NCI-H2227 (cell line): ENCODE data around the gene PAX5.

Experiments used
- DNase-seq: peaks from one replicate; lab custom pipeline; 2025; ENCODE audit not compliant: unreplicated experiment; lab: John Stamatoyannopoulos, UW

Gene PAX5

DNA sequence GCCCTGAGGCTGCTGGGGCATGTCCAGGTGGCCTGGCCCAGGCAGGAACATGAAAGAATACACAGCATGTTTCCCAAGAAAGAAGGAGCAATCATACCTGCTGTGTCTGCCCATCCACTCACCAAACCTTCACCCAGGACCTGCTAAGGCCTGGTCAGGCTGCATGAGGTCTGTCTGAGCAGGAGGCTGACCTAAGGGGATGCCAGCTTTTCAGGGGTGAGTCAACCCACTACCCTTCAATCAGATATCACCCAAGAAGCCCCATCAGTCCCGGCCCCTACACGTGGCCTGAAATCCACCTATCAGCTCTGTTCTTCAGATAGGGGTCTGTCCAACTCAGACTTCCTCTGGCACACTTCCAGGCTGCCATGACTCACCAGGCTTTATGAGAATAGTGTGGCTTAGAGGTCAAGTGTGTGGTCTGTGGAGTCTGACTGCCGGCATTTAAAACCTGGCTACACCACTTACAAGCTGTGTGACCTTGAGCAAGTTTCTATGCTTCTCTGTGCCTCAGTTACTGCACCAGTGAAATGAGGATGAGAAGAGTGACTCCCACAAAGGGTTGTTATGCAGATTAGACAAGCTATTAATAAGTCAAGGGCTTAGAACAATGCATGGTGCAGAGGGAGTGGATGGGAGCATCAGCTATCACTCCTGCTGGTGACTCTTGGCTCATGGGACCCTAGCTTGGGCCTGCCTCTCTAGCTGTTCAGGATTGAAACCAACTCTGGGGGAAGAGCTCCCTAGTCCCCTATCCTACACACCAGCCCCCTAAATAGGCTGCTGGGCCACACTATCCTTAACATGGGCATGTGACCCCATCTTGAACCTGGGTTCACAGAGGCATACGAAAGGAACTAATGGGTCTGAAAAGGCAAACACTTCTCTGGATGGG, 130.3 kb downstream of the PAX5 start:
- DNase-seq: no peak

DNA sequence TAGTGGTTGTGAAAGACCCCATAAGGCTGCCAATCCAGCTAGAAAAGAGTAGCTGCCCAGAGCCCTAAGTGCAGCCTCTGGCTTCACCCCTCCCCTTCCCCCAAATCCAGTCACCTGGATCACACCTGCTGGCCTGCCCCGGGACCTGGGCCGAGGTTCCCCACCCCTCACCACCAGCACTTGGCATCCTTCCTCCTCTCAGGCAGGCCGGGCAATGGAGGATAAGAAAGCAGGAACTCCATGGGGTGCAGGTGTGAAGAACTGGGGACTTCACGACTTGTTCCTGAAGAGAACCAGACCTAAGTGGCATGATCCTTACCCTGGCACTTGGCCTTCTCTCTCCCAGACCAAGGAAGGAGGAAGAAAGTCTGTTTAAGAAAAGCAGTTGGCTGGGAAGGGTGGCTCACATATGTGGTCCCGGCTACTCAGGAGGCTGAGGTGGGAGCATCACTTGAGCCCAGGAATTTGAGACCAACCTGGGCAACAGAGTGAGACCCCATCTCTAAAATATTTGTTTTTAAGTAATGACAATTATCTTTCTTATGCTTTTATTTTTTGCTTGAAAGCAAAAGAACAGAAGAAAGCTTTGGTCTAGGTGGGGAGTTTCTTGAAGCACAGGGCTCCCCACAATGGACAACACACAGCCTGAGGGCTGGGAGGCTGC, 131.1 kb downstream of the PAX5 start:
- DNase-seq: no peak

DNA sequence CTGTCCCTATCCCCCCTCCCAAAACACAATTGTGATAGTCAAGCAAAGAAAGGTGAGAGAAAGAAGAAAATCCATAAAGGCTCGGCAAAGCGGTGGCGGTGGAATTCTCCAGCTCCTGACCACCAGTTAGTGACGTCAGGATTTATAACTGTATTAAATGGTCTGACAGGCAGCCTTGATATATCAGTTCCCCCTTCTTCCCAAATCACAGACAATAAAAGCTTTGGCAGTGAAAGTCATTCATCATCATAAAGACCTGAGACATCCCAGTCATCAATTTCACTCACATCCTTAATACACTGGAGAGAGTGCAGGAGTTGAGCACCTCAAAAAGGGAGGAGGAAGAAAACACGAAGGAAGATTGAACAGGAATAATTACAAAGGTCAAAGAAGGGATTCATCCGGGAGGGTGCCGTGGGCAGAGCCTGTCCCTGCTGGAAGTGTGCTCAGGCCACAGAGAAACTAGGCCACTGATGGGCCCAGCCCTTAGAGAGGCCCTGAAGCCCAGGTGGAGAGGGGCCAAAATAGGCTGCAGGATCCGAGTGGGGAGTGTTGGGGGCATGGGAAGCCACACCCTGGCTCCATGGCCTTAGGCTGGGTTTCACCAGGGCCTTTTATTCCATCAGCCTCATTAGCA, 131.9 kb downstream of the PAX5 start:
- peak; percentile 19 for DNase-seq

DNA sequence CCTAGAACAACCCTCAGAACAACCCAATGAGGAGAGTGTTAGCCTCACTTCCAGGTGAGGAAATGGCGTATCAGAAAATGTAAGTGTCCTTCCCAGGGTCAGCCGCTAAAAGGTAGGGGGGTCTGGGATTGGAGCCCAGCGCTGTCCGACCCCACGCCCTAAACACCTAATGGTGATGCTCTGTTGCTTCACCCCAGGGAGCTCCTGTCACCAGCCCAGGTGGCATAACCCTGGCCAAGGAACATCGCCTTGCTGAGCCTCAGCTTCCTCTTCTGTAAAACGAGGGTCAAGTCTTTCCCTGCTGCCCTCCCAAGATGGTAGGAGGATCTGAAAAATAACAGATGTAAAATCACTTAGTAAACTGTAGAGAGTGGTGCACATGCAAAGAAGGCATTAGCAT, 132.5 kb downstream of the PAX5 start:
- DNase-seq: no peak

DNA sequence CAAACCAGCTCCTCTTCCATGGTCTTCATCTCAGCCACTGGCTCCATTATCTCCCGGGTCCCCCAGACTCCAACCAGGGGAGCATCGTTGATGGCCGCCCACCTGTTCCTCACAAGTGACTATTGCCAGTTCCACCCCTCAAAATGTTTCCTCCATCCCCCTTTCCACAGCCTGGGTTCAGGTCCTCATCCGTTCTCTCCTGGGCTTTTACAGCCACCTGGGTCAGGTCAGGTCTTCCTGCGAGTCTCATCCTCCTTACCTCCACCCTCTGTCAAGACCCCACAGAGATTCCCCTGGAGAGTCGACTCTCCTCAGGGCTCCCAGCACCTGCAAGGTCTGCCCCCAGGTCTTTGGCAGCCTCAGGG, 133.2 kb downstream of the PAX5 start:
- DNase-seq: no peak

DNA sequence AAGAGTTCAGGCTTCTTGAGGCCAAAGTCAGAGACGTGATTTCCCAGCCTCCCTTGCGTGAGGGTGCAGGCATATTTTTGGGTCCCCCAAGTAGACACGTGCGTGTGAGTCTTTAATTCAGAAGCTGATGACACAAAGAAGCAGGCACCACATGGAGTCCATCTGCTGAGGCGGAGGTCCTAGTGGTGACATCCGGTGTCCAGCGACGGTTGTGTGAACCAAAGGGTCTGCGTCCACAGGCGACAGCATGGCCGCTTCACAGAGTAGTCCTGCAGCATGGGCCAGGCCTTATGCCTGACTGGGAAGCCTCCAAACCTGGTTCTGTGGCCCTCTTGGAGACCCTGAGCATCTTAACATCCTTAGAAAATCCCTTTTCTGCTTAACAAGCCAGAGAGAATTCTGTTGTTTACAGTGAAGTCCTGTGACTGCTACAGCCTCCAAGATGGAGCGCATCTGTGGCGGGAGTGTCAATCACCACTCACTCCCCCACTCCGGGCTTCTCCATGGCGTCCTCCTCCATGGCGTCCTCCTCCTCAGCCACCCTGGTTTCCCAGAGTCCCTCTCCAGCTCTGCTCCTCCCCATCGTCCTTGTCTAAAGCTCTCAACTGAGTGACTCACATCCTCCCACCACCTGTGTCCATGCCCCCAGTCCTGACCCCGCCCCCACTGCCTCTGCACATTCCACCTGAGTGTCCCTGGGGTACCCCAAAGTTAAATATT, 133.8 kb downstream of the PAX5 start:
- no peak for DNase-seq

DNA sequence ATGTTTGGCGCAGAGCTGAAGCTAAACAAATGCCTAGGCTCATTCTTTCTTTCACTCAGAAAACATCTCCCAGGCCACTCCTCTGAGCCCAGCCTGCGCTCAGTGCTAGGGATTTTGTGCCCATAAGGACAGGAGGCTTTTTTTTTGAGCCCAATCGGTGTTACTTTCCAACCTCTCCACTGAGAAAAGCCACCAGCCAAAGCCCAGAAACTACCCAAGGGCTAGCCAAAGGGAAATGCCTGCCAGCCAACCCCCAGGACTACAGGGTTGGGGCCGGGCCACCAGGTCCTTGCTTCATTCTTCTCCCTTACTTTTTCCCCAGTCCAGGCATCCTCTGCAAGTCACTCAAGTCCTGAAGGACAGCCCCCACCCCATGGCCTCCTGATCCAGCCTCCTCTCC, 134.7 kb downstream of the PAX5 start:
- no peak for DNase-seq

DNA sequence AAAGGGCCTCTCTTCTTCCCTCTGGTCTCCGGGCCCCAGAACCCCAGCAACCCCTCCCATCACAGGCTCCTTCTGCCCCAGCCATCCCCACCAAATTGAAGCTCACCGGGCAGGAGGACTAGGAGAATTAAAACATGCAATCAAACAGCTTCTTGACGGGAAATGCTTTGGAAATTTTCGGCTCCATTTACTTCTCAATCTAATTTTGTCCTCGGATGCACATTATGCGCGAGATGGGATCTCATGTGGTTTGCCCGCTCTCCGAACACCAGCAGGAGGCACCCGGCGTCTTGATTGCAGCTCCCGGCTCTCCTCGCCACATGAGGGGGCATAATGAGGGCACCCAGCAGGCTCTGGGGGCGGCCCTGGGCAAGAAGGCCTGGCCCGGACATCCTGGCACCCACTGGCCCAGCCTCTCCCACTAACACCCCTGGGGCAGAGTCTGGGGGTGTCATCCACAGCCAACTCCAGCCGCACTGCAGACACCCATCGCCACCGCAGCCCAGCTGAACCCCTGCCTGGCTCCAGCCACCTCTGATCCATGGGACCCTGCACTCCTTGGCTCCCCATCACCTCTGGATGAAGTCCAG, 135.5 kb downstream of the PAX5 start:
- DNase-seq: no peak

DNA sequence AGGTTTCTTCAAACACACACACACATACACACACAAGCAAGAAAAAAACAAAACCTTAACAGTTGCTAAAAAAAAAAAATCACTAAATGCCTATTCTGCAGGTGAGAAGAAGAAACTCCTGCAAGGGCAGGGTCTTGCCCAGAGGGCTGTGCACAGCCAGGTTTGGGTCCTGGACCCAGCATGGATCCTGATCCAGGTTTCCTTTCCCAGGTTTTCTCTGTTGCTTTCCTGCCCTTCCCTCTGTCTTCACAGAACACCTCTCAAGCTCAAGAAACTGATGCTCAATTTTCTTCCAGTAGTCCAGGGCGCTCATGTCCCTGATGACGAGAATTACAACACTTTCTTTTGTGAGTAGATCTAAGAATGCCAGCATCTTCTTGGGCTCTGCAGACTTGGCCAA, 136.6 kb downstream of the PAX5 start:
- no peak for DNase-seq

DNA sequence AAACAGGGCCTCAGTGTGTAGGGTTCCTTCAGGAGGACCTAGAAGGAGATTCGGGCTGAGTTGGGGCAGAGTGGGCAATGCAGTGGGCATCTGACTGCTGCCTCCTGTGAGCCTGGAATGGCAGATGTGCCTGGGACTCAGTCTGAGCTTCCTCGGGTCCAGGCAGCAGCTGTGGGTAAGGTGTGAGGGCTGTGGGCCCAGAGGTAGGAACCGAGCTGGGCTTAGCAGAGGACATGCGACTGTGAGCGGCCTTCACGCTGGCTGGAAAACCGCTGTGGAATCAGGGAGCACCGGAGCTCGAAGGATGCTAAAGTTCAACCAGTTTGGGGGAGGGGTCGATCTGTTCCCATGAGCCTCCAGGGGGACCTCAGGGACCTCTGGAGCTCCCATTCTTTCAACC, 137.0 kb downstream of the PAX5 start:
- DNase-seq: no peak

DNA sequence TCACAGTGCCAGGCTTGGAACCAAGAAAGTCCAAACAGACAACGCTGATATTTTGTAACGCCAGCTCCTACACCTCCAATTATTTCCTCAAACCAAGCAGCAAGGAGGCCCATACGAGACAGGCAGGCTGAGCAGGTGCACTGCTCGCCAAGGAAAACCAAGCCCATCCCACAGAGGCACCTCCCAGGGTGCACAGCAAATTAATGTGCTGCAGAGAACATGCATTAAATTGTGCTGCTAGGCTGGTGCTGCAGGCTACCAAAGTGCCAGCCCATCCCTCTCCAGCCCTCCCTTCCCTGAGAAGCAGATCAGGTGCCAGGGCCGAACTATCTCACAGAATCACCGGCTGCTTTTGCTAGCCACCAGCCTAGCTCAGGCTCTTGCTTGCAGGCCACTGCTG, 137.8 kb downstream of the PAX5 start:
- DNase-seq: no peak

DNA sequence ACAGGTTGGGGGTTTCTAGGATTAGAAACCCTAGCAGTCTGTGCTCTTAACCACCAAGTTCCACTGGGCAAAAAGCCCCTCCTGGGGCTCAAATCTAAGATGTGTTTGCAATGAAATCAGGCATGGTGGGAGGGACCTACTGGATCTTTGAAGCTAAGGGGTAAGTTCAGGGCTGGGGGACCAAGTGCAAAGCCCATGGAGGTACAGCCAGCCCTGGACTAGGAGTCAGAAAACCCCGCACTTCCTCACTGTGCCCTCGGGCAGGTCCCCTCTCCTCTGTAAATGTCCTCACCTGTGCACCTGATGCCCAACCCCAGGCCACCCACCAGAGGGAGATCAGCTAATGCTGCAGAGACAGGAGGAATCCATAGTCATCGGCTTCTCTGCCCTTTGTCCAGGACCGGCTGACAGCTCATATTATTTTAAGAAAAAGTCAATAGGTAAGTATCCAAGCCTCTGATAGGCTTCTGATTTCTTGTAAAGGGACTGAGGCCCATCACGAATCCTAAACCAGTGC, 138.3 kb downstream of the PAX5 start:
- no peak for DNase-seq

DNA sequence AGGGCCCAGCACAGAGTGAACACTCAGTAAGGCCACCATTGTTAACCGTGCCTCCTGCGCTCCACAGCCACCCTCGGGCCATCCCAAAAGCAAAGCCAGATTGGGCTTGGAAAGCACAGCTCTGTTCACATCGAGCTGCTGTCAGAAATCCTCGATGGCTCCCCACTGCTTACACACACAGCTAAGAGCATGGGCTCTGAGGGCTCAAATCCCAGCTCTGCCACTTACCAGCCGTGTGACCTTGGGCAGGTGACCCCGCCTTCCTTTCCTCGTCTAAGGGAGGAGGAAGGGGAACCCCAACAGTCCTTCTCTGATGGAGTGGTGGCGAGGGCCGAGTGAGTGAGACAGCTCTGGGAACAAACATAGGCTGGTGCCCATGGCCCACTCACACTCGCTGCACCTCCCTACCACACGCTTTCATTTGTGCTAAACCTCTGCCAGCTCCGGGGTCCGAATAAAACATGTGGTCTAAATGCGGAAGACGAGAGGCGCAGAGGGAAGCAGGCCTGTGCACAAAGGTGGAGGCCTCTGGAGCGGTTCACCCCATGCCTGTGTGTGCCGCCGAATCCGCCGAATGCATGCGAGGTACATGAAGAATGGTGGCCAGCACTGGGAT, 139.3 kb downstream of the PAX5 start:
- DNase-seq: no peak

DNA sequence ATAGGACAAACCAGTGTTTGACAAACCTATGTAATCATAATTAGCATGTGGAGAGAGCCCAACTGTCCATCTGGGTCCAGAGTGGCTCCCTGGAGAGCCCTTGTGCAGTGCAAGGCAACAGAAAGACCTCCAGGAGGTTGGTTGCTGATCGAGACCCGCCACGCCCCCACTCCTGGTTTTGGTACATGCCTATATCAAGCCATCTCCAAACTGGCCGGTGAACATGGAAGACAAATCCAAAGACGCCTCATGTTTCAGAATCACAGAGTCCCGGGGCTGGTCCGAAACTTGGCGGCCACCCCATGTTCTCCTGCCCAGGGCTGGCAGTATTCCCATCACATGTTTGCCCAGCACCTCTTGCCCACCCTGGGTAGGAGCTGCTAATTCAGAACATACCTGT, 140.2 kb downstream of the PAX5 start:
- no peak for DNase-seq

DNA sequence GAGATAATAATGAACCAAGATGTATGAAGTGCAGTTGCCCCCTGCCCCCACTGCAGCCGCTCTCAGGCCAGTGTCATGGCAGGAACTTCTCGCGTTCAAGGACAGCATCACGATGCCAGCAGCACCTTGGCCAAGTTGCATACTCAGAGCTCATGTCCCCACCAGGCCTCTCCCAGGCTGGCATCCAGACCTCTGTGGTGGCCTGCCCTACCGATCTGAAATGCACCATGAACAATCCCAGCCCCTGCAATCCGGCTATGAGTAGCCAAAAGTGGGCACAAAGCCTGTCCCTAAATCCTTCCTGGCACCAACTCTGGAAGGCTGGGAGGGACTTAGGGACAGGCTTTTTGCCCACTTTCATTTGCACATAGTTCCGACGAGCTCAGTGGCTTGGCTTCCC, 140.9 kb downstream of the PAX5 start:
- no peak for DNase-seq

DNA sequence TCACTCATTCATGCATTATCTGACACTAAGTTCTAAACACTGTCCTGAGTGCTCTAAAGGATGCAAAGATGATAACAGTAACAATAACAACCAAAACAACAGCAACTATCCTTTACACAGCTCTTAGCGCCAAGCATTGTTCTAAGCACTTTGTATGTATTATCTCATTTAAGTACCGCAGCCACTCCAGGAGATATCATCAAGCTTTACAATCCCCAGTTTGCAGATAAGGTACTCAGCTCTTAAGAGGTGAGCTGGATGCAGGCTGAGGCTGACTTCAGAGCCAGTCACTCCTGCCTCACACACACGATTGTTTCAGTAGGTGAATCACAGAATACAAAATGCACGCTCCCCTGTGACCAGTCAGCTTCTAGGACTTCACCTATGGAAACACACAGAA, 141.8 kb downstream of the PAX5 start:
- no peak for DNase-seq

DNA sequence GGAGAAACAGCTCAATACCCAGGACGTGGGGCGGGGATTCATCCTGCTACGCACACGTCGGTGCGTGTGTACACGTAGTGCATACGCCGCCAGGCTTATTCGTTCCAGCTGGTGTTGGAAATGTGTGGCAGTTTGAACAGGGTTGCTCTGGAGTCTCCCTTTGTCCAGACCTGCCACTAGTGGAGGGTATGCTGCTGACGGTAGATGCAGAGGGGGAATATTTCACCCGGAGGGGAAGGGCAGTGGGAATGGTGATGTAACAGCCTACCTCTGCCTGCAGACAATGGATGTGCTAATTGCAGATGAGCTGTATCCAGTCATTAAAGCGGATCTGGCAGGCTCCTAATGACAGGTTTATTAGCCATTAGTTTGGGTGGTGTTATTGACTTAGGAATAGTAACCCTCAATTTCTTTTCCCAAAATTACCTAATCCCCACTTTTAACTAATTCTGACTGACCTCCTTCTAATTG, 142.7 kb downstream of the PAX5 start:
- peak; percentile 65 for DNase-seq

DNA sequence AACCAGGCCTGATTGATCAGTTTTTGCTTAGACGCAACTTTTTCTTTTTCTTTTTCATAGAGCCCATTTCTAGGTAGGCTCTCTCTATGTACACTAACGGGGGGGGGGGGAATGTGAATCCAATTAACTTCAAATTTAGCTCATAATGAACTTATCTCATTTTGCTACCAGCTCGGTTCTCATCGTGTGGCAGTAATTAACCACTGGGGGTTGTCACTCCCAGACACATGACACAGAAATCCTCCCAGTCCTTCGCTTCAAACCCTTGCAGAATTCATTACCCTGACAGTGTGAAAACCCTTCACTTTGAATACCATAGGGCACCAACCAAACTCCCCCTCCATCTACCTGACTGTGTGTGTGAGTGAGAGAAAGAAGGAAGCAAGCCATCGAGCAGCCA, 144.2 kb downstream of the PAX5 start:
- no peak for DNase-seq

DNA sequence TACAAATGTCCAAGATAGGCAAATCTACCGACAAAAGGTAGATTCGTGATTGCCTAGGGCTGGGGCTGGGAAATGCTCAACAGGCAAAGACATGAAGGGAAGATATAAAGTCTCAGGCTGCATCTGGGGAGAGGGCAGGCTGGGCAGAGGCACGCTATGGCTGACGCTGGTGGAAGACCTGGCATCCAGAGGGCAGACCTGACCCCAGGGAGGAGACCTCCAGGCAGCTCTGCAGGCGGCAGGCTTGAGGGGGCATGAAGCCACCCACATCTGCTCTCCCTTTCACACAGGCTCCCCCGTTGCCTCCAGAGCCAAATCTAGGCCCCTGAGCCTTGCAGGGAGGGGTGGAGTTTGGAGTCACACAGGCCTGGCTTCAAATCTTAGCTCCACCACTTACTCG, 145.5 kb downstream of the PAX5 start:
- no peak for DNase-seq

DNA sequence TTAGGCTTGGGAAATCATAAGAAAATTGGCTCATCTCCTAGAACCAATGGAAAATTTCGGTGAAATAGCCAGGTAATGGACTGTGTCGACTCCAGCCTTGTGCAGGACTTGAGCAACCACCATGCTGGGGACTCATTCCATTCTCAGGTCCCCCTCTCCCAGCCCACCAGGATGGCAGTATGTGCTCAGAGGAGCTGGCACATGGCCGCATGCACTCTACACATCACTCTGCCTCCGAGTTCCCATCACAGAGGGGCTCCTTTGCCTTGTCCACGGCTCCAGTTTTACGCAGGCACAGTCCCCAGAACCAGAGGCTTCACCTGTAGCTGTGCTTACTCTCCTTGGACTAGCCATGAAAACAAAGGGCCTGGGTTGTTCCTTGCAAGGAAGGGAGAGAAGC, 149.3 kb downstream of the PAX5 start:
- no peak for DNase-seq
